Lower lobe of right lung (tissue), 2 donors: ENCODE measurements around the gene ME3. TPM values are rescaled to one million over a fixed set of nuclear protein-coding genes. Genes with fewer than 3 reads are reported as not detected.

Experiments
- ATAC-seq, 2 donors: fragments of 200-7000 bp; cut with Tn5 transposase; one replicate each; pipeline ENCODE4 v1.9.1; 2020 to 2022; ENCODE audit warnings: mild to moderate bottlenecking in 2 of 2, moderate library complexity in 2 of 2
- DNase-seq: peaks from one replicate; pipeline ENCODE4 v3.0.0-alpha.2; 2020
- H3K27ac ChIP-seq: fragments of 200-600 bp; one replicate; pipeline ENCODE4 v1.8.0; 2022
- H3K27me3 ChIP-seq: fragments of 200-600 bp; one replicate; pipeline ENCODE4 v1.8.0; 2022; ENCODE audit warnings: low read depth
- H3K36me3 ChIP-seq: fragments of 200-600 bp; one replicate; pipeline ENCODE4 v1.8.0; 2022; ENCODE audit warnings: mild to moderate bottlenecking
- H3K4me1 ChIP-seq: fragments of 200-600 bp; one replicate; pipeline ENCODE4 v1.8.0; 2022
- H3K4me3 ChIP-seq: fragments of 200-600 bp; one replicate; pipeline ENCODE4 v1.8.0; 2022; ENCODE audit warnings: mild to moderate bottlenecking
- H3K9me3 ChIP-seq: fragments of 200-600 bp; one replicate; pipeline ENCODE4 v1.8.0; 2022
- intact Hi-C: fragments of 100-400 bp; cut with DNase I; formaldehyde crosslinking; loops from one replicate; pipeline ENCODE4 v1.11.0; 2022
- total RNA-seq: library from RNA; stranded (reverse); fragmentation: NEBNext Ultra II Directional; extraction: Animal tissue kit (Norgen Biotek cat#: 25700); gene quantifications from one replicate; pipeline ENCODE4 v1.2.1, GENCODE V29; 2021
- TF ChIP-seq, protein P1 (sequence below): fragments of 200-600 bp; IDR thresholded peaks from one replicate; pipeline ENCODE4 v1.8.0; 2022; ENCODE audit warnings: antibody characterized with exemption, mild to moderate bottlenecking
- donor health status: DM: no; HTN: yes; CAD: no; lungs with severe emphysema.

ME3 gene
- total RNA-seq, 1 donor from 2014 or later, result 18.6 TPM

DNA sequence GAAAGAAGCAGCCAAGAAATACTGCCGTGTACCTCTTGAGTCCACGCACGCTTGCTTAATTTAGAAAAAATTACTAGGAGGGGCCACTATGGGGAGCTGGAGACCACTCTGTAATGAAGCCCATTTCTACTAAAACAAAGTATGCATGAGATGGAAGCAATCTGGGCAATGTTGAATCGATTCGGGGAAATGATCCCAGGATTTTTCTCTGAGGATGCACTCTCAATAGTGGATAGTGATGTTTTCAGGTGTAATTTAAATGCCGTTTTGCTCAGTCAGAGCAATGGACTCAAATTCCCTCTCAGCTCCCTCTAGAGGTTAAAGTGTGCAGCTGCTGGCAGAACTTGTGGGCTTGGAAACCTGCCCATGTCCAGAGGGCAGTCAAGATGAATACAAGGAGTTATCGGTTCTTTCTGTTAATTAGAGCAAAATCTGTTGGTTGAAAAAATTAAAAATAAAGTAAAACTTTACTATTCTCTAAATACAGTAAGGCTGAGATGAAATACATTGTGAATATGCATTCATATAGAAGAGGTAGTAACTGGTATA lies 64.1 kb downstream of the ME3 start:
- DNase-seq, result peak; percentile 48
- intact Hi-C loops, result no loop called here
- H3K9me3 ChIP-seq, result no peaks in the 10 kb centered on the region
- TF ChIP-seq, protein P1, sequence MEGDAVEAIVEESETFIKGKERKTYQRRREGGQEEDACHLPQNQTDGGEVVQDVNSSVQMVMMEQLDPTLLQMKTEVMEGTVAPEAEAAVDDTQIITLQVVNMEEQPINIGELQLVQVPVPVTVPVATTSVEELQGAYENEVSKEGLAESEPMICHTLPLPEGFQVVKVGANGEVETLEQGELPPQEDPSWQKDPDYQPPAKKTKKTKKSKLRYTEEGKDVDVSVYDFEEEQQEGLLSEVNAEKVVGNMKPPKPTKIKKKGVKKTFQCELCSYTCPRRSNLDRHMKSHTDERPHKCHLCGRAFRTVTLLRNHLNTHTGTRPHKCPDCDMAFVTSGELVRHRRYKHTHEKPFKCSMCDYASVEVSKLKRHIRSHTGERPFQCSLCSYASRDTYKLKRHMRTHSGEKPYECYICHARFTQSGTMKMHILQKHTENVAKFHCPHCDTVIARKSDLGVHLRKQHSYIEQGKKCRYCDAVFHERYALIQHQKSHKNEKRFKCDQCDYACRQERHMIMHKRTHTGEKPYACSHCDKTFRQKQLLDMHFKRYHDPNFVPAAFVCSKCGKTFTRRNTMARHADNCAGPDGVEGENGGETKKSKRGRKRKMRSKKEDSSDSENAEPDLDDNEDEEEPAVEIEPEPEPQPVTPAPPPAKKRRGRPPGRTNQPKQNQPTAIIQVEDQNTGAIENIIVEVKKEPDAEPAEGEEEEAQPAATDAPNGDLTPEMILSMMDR, result peak; percentile 89
- no peak overlapping the region for H3K4me3 ChIP-seq
- no peaks in the 10 kb centered on the region for H3K27me3 ChIP-seq
- H3K27ac ChIP-seq, result no peak overlapping the region
- H3K4me1 ChIP-seq, result peaks cover 23% of the 10 kb centered on the region
- ATAC-seq, result peak; percentile 86 to 92
- no peaks in the 10 kb centered on the region for H3K36me3 ChIP-seq

DNA sequence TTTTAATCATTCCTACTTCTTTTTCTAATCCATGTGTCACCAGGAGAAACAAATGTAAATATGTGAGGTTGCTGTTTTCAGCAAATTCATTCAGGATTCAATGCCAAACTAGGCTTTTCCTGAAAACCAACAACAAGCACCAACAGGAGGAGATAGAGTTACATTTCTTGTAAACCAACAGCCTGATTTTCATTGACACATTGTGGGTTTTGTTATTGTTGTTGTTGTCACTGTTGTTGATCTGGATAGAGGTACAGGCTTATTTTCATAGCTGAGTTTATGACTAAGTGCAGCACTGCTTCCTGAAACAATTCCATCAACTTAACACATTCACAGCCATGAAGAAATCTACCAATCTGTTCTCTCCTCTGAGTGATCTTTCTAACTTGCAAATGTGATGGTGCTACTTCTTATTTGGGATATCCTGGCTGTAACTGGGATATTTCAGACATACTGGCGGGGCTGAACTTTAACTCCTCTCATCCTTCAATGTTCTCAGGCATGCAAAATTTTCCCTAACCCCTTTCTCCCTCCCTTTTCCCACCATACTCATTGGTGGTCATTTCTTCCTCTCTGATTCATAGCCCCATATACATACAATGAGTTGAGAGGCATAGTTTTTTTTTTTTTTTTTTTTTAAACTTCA lies 65.5 kb downstream of the ME3 start:
- intact Hi-C loops, result no loop called here
- Histone ChIP-seq H3K27ac (no peak overlapping the region), H3K9me3 (no peaks in the 10 kb centered on the region), H3K36me3 (no peaks in the 10 kb centered on the region), H3K27me3 (no peaks in the 10 kb centered on the region), H3K4me3 (no peak overlapping the region), H3K4me1 (peaks cover 23% of the 10 kb centered on the region)
- TF ChIP-seq, protein P1, result no peak
- DNase-seq, result no peak
- no peak for ATAC-seq

DNA sequence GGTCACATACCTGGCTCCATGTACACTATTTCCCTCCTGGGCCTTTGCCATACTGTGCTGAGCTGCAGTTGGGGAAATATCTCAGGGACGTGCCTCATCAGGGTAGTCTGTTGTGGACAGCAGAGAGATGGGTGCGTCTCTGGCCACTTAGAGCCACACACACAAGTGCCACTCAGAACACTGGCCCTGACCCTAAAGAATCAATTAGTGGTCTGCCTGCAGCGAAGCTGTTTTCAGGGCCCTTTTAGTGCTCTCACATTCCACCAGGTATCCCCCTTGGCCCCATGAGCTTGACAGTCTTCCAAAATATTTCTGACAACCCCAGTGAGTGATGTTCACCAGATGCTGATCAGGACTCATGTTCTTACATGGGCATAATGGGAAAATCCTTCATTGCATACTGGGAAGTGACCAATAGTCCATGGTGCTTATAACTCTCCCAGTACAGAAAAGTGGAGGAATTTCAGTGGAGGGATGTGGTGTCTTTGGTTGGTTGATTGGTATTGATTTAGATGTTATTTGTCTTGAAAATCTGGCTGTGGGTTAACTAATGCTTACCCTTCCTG lies 66.1 kb downstream of the ME3 start:
- no peak overlapping the region for H3K27ac ChIP-seq
- TF ChIP-seq, protein P1, result no peak
- peak; percentile 7 to 11 for ATAC-seq
- H3K9me3 ChIP-seq, result no peaks in the 10 kb centered on the region
- H3K4me3 ChIP-seq, result no peak overlapping the region
- no peaks in the 10 kb centered on the region for H3K27me3 ChIP-seq
- H3K36me3 ChIP-seq, result no peaks in the 10 kb centered on the region
- intact Hi-C loops, result no loop called here
- peaks cover 23% of the 10 kb centered on the region for H3K4me1 ChIP-seq
- no peak for DNase-seq

DNA sequence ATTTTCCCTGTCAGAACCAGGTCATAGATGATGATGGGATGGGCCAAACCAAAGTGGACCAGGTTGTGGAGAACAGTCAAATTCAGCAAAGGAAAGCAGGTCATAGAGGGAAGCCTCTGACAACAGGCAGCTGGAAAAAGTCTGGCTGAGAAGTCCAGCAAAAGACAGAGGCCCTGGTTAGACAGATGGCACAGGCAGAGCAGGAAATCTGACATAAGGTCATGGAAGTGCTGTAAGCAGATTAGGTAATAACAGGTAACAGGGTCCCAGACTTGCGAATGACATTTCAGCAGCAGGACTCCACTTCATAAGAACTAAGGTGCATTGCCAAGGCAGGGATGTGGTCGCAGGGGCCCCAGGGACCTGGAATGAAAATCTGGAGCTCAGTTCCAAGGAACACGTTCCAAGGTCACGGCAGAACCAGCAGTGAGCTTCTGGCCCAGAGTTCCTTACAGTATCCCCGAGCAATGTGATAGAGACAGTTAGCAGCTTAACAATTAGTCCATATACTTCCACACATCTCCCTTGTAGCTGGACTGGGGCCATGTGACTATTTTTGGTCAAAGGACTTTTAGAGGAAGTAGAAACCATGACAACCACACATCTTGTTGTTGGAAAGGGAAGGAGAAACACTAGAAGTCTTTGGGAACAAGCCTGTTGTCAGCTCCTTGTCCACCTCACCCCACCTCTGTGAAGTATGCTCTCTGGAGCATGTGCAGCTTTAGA lies 75.4 kb downstream of the ME3 start:
- ATAC-seq (peak; percentile 48 to 85), DNase-seq (no peak)
- peaks cover 41% of the 10 kb centered on the region for H3K4me1 ChIP-seq

GRCh38 chr11:86595955-86596354 lies 76.5 kb downstream of the ME3 start:
- peaks cover 44% of the 10 kb centered on the region for H3K4me1 ChIP-seq
- no peak for DNase-seq
- H3K36me3 ChIP-seq, result no peaks in the 10 kb centered on the region
- ATAC-seq, result no peak
- no peaks in the 10 kb centered on the region for H3K9me3 ChIP-seq
- TF ChIP-seq, protein P1, result no peak
- intact Hi-C loops, result no loop called here
- no peak overlapping the region for H3K4me3 ChIP-seq
- H3K27me3 ChIP-seq, result no peaks in the 10 kb centered on the region
- H3K27ac ChIP-seq, result no peak overlapping the region

More for the DNA sequence above, 75.4 kb downstream of the ME3 start:
- Histone ChIP-seq H3K36me3 (no peaks in the 10 kb centered on the region), H3K27me3 (no peaks in the 10 kb centered on the region), H3K4me3 (no peak overlapping the region), H3K27ac (no peak overlapping the region), H3K9me3 (no peaks in the 10 kb centered on the region)
- intact Hi-C loops, result no loop called here
- TF ChIP-seq, protein P1, result no peak
